Activated effector memory CD4-positive, alpha-beta T cell treated with anti-CD3 and anti-CD28 coated beads, Interleukin-2, amount 50 U/mL, for 16 hours (primary cell): Measurements from ENCODE around the gene HNRNPAB.
"Not testable (repeated sequence)": the region's sequence is repeated elsewhere in the genome, so short reads cannot be mapped to it uniquely, and the experiment has no call there.

Experiments
- DNase-seq: peaks from one replicate; pipeline ENCODE4 v3.0.0-alpha.2; 2020

HNRNPAB gene

DNA sequence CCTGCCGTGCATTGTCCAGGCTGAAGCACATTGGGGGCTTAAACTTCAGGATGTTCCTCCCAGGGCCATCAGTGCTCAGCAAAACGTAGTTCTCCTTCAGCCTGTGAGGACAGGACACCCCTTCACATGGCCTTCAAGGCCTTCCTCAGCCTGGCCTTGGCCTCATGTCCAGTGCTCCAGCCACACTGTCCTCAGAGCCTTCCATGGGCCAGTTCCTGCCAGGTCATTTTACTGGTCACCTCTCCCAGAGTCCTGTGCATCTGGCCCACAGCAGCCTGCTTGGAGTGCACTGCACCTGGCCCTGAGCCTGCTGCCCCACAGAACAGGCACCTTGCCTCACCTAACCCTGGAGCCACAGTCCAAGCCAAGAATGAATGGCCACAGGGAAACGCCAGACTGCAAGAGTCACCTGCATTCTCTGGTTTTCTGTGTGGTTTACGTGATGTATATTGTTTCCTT, 8.7 kb downstream of the HNRNPAB start:
- DNase-seq: no peak

- DNase-seq: no peak
Observed at GRCh38 chr5:178213748-178214151, 9.4 kb downstream of the HNRNPAB start.

DNA sequence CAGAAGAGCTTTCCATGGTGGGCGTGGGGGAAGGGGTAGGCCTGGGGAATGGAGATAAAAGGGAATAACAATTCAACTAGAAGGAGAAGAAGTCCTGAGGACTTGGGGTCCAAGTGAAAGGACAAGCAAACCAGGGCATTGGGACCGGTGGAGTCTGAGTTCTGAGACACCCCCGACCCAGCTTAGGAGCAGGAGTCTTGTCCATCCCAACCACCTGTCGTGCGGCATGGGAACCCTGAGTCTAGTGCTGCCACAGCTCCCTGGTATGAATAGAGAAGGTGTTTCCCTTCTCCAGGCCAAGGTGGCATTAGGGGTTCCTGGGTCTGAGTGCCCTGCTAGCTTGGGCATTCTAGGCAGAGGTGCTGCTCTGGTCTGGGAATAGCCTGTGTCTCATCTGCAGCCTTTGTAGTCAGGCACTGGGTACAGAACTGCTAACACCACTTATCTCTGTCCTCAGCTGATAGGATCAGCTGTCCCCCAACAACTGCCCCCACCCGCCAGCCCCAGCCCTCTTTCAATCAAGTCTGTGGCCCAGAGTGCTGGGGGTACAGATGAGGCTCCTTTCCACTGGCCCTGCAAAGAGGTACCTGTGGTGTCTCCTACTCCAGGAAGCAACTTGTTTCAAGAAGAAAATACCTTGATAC, 9.9 kb downstream of the HNRNPAB start:
- DNase-seq: no peak

GRCh38 chr5:178215280-178216002, 11.1 kb downstream of the HNRNPAB start:
- DNase-seq: no peak

DNA sequence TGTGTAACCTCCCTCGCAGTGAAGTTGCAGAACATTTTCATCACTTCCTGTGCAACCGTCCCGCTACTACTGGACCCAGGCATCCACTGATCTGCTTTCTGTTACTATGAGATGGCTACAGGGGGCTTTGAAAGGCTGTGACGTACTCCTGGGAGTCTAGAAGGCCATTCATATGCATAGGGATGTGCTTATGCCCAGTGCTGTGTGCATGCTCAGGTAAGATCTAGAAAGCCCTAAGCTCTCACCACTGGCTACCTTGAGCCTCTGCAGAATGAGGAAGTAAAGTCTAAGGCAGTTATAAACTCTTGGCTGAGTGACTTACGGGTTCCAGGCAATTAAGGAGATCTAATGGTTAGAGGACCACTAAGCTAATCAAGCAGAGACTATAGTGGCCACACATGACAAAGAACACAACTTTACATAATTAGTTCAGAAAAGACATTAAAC, 11.8 kb downstream of the HNRNPAB start:
- DNase-seq: no peak

DNA sequence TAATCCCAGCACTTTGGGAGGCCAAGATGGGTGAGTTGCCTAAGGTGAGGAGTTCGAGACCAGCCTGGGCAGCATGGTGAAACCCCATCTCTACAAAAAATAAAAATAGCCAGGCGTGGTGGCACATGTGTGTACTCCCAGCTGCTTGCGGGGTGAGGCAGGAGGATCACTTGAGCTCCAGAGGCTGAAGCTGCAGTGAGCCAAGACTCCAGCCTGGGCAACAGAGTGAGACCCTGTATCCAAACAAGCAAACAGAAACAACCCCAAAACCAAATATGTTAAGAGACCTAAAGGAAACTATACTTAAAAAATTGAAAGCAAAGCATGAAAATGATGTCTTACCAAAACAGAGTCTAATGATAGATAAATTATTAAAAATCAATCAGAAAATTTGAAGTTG, 12.4 kb downstream of the HNRNPAB start:
- DNase-seq: no peak

DNA sequence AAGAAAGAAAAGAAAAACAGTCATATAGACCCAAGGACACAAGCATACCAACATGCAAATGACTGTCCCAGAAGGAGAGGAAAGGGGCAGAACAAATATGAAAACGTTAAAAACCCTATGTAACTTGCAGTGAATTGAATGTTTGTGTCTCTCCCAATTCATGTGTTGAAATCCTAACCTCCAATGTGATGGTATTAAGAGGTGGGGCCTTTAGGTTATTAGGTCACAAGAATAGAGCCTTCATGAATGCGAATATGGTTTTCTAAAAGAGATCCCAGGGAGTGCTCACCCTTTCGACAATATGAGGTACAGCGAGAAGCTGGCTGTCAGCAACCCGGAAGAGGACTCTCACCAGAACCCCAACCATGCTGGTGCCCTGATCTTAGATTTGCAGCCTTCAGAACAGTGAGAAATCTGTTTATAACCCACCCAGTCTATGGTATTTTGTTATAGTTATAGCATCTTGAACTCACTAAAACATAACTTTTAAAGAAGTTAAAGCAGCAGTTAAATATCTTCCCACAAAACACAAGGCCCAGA, 14.0 kb downstream of the HNRNPAB start:
- DNase-seq: no peak

DNA sequence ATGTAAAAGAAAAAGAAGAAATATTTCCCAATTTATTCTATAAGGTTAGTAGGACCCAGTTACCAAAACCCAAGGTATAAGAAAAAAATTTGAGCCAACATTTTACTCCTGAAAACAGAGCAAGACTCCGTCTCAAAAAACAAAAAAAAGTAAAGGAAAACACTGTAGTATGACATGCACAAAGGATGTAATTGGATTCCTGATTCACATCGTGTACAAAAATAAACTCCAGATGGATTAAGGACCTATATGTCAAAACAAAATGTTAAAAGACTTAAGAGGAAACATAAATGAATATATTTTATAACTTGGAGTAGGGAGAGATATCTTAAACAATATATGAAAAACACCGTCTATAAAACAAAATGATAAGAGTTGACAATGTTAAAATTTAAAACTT, 14.5 kb downstream of the HNRNPAB start:
- DNase-seq: no peak

DNA sequence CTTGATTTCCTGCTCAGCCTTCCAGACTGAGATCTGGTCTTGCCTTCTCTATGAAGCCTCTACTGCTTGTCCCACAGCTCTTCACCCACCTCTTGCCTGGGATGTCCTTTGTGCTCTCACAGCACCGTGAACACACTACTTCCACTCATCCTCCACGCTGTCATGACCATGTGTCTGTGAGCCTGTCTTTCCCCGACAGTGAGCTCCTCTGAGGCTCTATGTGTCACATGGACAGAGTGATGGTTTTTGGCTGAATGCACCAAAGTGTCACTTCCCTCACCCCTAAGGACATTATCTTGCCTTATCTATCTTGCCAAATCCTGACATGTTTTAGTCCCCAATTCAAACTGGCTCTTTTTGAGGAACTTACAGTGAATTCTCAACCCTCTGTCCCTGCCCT, 16.9 kb downstream of the HNRNPAB start:
- DNase-seq: no peak

GRCh38 chr5:178221853-178222252, 17.5 kb downstream of the HNRNPAB start:
- no peak for DNase-seq

DNA sequence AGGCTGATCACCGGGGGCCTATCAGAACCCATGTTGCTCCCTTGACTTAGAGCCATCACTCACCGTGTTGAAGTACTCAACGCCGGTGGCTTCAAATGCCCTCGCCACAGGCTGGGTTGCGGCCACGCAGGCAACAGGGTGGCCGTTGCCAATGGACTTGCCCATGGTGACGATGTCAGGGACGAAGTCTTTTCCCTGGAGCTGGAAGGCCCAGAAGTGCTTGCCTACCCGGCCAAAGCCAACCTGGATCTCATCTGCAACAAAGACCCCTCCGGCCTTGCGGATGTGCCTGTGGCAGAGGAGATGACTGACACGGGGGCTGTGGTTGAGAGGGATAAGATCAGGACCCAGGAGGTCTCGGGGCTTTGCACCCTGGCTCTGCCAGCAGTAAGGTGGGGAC, 18.0 kb downstream of the HNRNPAB start:
- DNase-seq: no peak

- DNase-seq: no peak
Observed at GRCh38 chr5:178223196-178223773, 19.0 kb downstream of the HNRNPAB start.

DNA sequence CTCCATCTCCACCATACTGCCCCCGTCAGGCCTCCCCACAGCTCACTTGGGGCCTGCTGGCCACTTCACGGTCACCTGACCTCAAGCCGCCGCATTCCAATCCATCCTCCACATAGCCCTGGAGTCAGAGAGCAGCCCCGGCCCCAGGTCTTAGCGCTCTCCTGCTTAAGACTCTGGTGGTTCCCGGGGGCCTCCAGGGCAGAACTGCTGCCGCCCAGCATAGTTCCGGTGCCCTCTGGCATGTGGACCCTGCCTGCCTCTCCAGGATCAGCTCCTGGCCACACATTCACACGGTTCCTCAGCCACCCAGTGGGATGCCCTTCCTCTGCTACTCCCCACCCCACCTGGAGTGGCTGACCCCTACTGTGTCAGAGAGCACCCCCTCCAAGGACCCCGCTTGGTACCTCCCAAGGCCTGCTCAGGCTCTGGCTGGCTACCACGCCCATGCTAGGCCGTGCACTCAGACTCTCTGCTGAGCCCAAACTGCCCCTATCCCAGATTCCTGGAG, 19.5 kb downstream of the HNRNPAB start:
- DNase-seq: no peak

DNA sequence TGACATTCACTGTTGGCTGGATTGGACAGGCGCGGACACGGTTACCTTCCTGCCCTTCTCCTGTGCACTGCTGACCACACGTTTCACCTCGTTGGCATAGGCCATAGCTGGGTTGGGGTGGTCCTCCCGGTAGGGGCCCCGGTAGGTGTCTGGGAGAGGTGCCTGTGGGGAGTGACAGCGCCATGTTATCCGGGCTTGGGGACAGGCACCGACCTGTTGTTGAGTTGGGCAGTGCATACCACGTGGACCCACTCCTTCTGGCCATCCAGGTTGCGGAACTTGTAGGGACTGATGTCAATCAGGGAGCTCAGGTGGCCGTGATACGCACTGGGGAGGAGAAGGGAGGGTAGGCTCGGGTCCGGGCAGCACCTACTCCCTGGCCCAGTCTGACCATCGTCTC, 20.1 kb downstream of the HNRNPAB start:
- no peak for DNase-seq

GRCh38 chr5:178225174-178225573, 20.8 kb downstream of the HNRNPAB start:
- no peak for DNase-seq

DNA sequence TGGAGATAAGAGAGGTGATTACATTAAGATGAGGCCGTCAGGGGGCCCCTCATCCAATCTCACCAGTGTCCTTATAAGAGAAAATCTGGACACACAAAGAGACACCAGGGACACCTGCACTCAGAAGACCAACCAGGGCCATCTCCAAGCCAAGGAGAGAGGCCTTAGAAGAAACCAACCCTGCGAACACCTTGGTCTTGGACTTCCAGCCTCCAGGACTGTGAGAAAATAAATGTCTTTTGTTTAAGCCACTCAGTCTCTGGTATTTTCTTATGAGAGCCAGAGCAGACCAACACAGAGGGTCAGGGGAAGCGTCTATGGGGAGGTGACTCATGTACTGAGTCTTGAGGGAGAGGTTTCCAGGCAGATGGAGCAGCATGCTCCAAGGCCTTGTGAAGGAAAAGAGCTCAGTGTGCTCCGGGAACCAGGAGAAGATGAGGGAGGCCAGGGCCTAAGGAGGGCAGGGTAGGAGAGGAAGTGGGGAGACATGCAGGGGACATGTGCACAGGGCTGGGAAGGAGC, 22.9 kb downstream of the HNRNPAB start:
- no peak for DNase-seq

DNA sequence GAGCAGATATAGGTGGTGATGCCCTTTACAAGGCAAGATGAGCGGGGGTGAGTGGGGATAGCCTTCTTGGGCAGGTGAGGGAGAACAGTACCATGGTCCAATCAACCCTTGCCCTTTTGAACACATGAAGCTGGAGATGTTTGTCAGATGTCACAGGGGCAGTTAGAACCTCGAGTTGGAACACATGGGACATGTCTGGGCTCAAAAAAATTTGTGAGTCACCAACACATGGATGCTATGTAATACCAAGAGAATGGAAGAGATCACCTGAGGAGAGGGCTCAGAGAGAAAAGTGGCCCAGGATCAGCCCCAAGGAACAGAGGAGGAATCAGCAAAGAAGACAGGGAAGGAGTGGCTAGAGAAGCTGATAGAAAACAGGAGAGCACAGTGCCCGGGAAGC, 23.6 kb downstream of the HNRNPAB start:
- DNase-seq: no peak

- DNase-seq: no peak
Observed at GRCh38 chr5:178228609-178229008, 24.3 kb downstream of the HNRNPAB start.

- DNase-seq: not testable (repeated sequence)
Observed at GRCh38 chr5:178229111-178229510, 24.8 kb downstream of the HNRNPAB start.

GRCh38 chr5:178229861-178230260, 25.5 kb downstream of the HNRNPAB start:
- DNase-seq: no peak

GRCh38 chr5:178230879-178231538, 26.7 kb downstream of the HNRNPAB start:
- no peak for DNase-seq

GRCh38 chr5:178231539-178232123, 27.3 kb downstream of the HNRNPAB start:
- no peak for DNase-seq
